Parathyroid adenoma (tissue), 2 donors: Measurements from ENCODE around the gene EEF1G.

ENCODE experiments used
- H2AFZ ChIP-seq: fragments of 300-600 bp; sonication (generic); one replicate; pipeline ENCODE4 v1.7.0; 2017; ENCODE audit warnings: antibody characterized with exemption, mild to moderate bottlenecking
- H3K27ac ChIP-seq: fragments of 300-600 bp; sonication (generic); one replicate; pipeline ENCODE4 v1.7.0; 2017
- H3K27me3 ChIP-seq: fragments of 300-600 bp; sonication (generic); one replicate; pipeline ENCODE4 v1.7.0; 2017; ENCODE audit warnings: low read length; ENCODE audit not compliant: control insufficient read depth, insufficient read depth
- H3K36me3 ChIP-seq: fragments of 300-600 bp; sonication (generic); one replicate; pipeline ENCODE4 v1.7.0; 2017; ENCODE audit warnings: low read length; ENCODE audit not compliant: control insufficient read depth, insufficient read depth
- H3K4me1 ChIP-seq: fragments of 300-600 bp; sonication (generic); one replicate; pipeline ENCODE4 v1.7.0; 2017; ENCODE audit warnings: control low read depth
- H3K4me2 ChIP-seq: fragments of 300-600 bp; sonication (generic); one replicate; pipeline ENCODE4 v1.7.0; 2017; ENCODE audit warnings: low read length
- H3K4me3 ChIP-seq: fragments of 300-600 bp; sonication (generic); one replicate; pipeline ENCODE4 v1.7.0; 2017; ENCODE audit warnings: low read depth, low read length
- H3K79me2 ChIP-seq: fragments of 300-600 bp; sonication (generic); one replicate; pipeline ENCODE4 v1.7.0; 2017; ENCODE audit warnings: control low read depth
- H3K9ac ChIP-seq: fragments of 300-600 bp; sonication (generic); one replicate; pipeline ENCODE4 v1.7.0; 2017; ENCODE audit warnings: mild to moderate bottlenecking
- H3K9me3 ChIP-seq: fragments of 300-600 bp; sonication (generic); one replicate; pipeline ENCODE4 v1.7.0; 2017; ENCODE audit warnings: low read length; ENCODE audit not compliant: control insufficient read depth
- TF ChIP-seq, protein P1 (sequence below): fragments of 300-600 bp; sonication (generic); IDR thresholded peaks from one replicate; pipeline ENCODE4 v1.7.0; 2017; ENCODE audit warnings: antibody characterized with exemption, mild to moderate bottlenecking
- donor health status: primary hyperparathyroidism.

EEF1G gene

DNA sequence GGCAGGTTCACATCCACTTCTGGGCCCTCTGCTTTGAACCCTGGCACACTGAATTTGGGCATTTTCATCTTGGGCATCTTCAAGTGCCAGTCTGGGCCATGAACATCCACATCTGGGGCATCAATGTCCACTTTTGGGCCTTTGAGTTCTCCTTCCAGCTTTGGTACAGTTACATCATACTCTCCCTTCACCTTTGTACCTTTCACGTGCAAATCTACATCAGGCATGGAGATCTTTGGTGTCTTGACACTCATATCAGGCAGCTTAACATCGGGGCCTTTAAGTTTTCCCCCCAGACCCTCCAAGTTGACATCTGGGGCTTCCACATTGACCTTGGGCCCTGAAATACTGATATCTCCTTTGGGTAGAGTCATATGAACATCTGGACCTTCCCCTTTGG is 41.6 kb downstream of the EEF1G start:
- no peak overlapping the region for H2AFZ ChIP-seq
- H3K4me2 ChIP-seq = no peak overlapping the region
- TF ChIP-seq, protein P1, sequence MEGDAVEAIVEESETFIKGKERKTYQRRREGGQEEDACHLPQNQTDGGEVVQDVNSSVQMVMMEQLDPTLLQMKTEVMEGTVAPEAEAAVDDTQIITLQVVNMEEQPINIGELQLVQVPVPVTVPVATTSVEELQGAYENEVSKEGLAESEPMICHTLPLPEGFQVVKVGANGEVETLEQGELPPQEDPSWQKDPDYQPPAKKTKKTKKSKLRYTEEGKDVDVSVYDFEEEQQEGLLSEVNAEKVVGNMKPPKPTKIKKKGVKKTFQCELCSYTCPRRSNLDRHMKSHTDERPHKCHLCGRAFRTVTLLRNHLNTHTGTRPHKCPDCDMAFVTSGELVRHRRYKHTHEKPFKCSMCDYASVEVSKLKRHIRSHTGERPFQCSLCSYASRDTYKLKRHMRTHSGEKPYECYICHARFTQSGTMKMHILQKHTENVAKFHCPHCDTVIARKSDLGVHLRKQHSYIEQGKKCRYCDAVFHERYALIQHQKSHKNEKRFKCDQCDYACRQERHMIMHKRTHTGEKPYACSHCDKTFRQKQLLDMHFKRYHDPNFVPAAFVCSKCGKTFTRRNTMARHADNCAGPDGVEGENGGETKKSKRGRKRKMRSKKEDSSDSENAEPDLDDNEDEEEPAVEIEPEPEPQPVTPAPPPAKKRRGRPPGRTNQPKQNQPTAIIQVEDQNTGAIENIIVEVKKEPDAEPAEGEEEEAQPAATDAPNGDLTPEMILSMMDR = no peak
- no peaks in the 10 kb centered on the region for H3K79me2 ChIP-seq
- no peak overlapping the region for H3K4me3 ChIP-seq
- no peak overlapping the region for H3K9ac ChIP-seq
- H3K27me3 ChIP-seq = no peaks in the 10 kb centered on the region
- no peaks in the 10 kb centered on the region for H3K36me3 ChIP-seq
- H3K4me1 ChIP-seq = no peaks in the 10 kb centered on the region
- H3K9me3 ChIP-seq = no peaks in the 10 kb centered on the region
- no peak overlapping the region for H3K27ac ChIP-seq

DNA sequence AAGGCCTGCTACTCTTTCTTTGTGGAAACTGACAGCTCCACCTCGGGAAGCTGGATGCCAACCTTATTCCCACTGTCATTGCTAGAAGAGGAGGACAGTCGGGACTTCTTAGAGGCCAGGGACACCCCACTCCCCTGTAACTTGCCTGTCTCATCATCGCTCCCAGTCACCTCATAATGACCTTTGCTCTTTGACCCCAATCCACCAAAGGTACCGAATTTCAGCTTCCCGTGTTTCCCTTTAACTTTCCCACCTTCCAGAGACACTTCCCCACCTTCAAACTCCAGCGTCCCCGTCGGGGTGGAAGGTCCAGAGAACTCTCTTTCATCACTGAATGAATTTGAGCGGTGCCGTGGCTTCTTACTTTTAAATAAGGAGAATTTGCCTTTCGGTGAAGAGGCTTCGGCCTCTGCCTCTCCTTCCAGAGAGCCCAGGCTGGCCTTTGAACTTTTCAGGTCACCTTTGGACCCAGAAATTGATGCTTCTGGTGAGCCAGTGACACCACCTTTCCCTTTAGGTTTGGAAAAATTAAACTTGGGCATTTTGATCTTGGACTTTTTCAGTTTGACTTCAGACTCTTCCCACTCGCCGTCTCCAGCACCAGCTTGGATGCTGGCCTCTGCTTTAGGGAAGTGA is 56.8 kb downstream of the EEF1G start:
- Histone ChIP-seq H3K4me3 (no peak overlapping the region), H3K9me3 (no peaks in the 10 kb centered on the region), H3K79me2 (no peaks in the 10 kb centered on the region), H3K9ac (no peak overlapping the region), H3K4me1 (no peaks in the 10 kb centered on the region), H3K27me3 (no peaks in the 10 kb centered on the region), H2AFZ (no peak overlapping the region), H3K27ac (no peak overlapping the region), H3K4me2 (no peak overlapping the region), H3K36me3 (no peaks in the 10 kb centered on the region)
- TF ChIP-seq, protein P1 = no peak

DNA sequence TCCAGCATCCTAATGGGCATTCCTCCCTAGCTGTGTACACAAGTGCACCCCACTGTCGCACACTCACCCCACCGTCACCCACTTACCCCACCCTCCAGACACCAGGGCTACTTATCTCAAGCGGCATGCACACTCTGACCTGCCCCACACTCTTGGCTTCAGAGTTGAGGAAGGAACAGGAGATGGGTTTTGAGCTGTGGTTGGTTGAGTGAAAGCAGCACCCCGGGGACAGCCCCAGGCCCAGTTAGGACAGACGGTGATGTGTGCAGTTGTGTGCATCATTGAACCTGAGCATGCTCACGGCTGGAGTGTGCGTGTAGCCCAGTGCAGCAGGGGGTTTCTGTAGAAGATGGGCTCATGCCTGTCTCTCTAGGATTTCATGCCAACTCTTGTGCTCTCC is 59.5 kb downstream of the EEF1G start:
- Histone ChIP-seq H3K79me2 (no peaks in the 10 kb centered on the region), H3K9me3 (no peaks in the 10 kb centered on the region), H3K9ac (no peak overlapping the region), H3K4me1 (no peaks in the 10 kb centered on the region), H3K27ac (no peak overlapping the region), H3K36me3 (no peaks in the 10 kb centered on the region), H3K27me3 (no peaks in the 10 kb centered on the region), H2AFZ (no peak overlapping the region), H3K4me2 (no peak overlapping the region), H3K4me3 (no peak overlapping the region)
- TF ChIP-seq, protein P1 = no peak

DNA sequence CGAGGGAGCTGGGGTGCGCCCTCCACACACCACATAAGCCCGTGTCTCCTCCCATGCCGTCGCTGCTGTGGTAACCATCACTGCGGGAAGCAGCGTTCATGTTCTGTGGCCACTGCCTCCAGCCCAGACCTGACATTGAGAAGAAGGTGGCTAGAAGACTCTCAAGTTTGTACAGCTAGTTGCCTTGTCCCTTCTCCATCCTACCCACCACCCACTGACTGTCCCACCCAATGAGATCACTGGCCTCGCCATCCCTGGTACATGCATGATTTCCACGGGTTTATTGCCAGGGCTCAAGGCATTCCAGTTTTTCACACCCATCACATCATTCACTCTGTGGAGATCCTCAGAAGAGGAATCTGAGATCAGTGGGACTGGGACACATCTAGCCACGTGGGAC is 60.1 kb downstream of the EEF1G start:
- Histone ChIP-seq H2AFZ (no peak overlapping the region), H3K36me3 (no peaks in the 10 kb centered on the region), H3K27me3 (no peaks in the 10 kb centered on the region), H3K27ac (no peak overlapping the region), H3K9me3 (no peaks in the 10 kb centered on the region), H3K9ac (no peak overlapping the region), H3K4me2 (no peak overlapping the region), H3K79me2 (no peaks in the 10 kb centered on the region), H3K4me3 (no peak overlapping the region), H3K4me1 (peaks cover 4% of the 10 kb centered on the region)
- TF ChIP-seq, protein P1 = no peak

DNA sequence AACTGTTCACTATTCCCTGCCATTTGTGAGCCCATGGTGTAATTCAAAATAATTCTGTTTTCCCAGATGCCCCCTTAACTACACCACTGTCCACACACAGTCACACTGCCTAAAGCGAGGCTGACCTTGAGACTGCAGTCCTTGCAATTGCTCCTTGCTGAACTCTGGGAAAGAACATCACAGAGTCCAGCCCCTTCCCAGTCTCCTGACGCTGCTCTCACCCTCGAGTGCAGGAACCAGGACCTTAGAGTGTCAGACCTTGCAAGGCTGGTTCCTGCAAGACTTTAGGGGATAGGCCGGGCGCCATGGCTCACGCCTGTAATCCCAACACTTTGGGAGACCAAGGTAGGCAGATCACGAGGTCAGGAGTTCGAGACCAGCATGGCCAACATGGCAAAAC is 60.7 kb downstream of the EEF1G start:
- no peak overlapping the region for H3K9ac ChIP-seq
- H3K9me3 ChIP-seq = no peaks in the 10 kb centered on the region
- no peak overlapping the region for H3K4me2 ChIP-seq
- no peaks in the 10 kb centered on the region for H3K36me3 ChIP-seq
- H3K4me1 ChIP-seq = peaks cover 7% of the 10 kb centered on the region
- H3K27ac ChIP-seq = no peak overlapping the region
- no peaks in the 10 kb centered on the region for H3K27me3 ChIP-seq
- no peaks in the 10 kb centered on the region for H3K79me2 ChIP-seq
- TF ChIP-seq, protein P1 = no peak
- H3K4me3 ChIP-seq = no peak overlapping the region
- no peak overlapping the region for H2AFZ ChIP-seq
